Erythroblast (primary cell): ENCODE data around the gene ADISSP.

Experiments
- GATA1 ChIP-seq: IDR thresholded peaks from 2 replicates; pipeline ENCODE4 v1.6.1; 2011; ENCODE audit warnings: low read depth, mild to moderate bottlenecking, control low read depth, low read length, moderate library complexity
- POLR2A ChIP-seq: IDR thresholded peaks from 2 replicates; pipeline ENCODE4 v1.6.1; 2011; ENCODE audit warnings: mild to moderate bottlenecking, low read length

DNA sequence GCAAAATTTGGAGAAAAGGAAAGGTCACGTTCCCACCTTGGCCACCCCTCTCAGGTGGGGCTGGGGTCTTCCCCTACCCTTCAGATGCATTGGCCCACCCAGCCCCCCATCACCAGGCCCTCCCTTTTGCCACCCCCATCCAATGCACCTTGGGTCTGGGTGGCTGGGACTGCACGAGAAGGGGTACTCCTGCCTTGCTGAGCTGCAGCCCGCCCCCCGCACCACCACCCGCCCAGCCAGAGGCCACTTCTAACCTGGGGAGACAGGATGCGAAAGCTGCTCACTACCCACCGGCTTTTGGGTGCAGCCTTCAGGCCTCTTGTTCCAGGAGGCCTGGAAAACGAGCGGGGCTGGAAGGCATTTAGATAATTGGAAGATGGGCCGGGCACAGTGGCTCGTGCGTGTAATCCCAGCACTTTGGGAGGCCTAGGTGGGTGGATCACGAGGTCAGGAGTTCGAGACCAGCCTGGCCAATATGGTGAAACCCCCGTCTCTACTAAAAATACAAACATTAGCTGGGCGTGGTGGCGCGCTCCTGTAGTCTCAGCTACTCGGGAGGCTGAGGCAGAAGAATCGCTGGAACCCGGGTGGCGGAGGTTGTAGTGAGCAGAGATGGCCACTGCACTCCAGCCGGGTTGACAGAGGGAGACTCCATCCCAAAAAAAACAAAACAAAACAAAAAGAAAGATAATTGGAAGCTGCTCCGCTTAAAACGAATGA is 27.3 kb upstream of the ADISSP start:
- TF ChIP-seq POLR2A (no peak), GATA1 (no peak)
